Karpas-422 (cell line): ENCODE results near the gene MGMT. TPM values are rescaled to one million over a fixed set of nuclear protein-coding genes. Genes with fewer than 3 reads are reported as not detected.

Experiments
- DNase-seq: peaks from one replicate; pipeline ENCODE4 v3.0.0-alpha.2; 2015
- H2AFZ ChIP-seq: fragments of 200-600 bp; sonication (generic); 2 replicates; pipeline ENCODE4 v1.6.1; 2014; ENCODE audit warnings: antibody characterized with exemption, low read length, mixed read lengths
- H3K27ac ChIP-seq: fragments of 200-600 bp; sonication (generic); 2 replicates; pipeline ENCODE4 v1.5.1; 2014; ENCODE audit warnings: mild to moderate bottlenecking, low read length, moderate library complexity
- H3K27me3 ChIP-seq: fragments of 200-600 bp; sonication (generic); 2 replicates; pipeline ENCODE4 v1.6.1; 2014; ENCODE audit warnings: low read length, mixed read lengths
- H3K36me3 ChIP-seq: fragments of 200-600 bp; sonication (generic); 2 replicates; pipeline ENCODE4 v1.6.1; 2014; ENCODE audit warnings: low read length, mixed read lengths; ENCODE audit not compliant: insufficient read depth
- H3K4me1 ChIP-seq: fragments of 200-600 bp; sonication (generic); 2 replicates; pipeline ENCODE4 v1.6.1; 2014; ENCODE audit warnings: mild to moderate bottlenecking, low read length, mixed read lengths
- H3K4me2 ChIP-seq: fragments of 200-600 bp; sonication (generic); 2 replicates; pipeline ENCODE4 v1.6.1; 2014; ENCODE audit warnings: low read length, low read depth, mild to moderate bottlenecking; ENCODE audit not compliant: poor library complexity, severe bottlenecking
- H3K4me3 ChIP-seq: fragments of 200-600 bp; sonication (generic); 2 replicates; pipeline ENCODE4 v1.5.1; 2014; ENCODE audit warnings: mild to moderate bottlenecking, antibody characterized with exemption, low read length, mixed read lengths
- H3K79me2 ChIP-seq: fragments of 200-600 bp; sonication (generic); 2 replicates; pipeline ENCODE4 v1.6.1; 2014; ENCODE audit warnings: mild to moderate bottlenecking, low read length, mixed read lengths
- H3K9ac ChIP-seq: fragments of 200-600 bp; sonication (generic); 2 replicates; pipeline ENCODE4 v1.6.0; 2014; ENCODE audit warnings: low read length
- H3K9me2 ChIP-seq: fragments of 200-600 bp; sonication (generic), shearing (Covaris generic); replicated peaks from 2 replicates; pipeline ENCODE4 v1.6.0; 2014; ENCODE audit warnings: mild to moderate bottlenecking, low read length, moderate library complexity; ENCODE audit not compliant: insufficient read depth
- H3K9me3 ChIP-seq: fragments of 300-700, 200-600 bp; sonication (generic); 2 replicates; pipeline ENCODE4 v1.6.1; 2014; ENCODE audit warnings: low read length, mixed read lengths
- H4K20me1 ChIP-seq: fragments of 200-600 bp; sonication (generic); 2 replicates; pipeline ENCODE4 v1.6.1; 2014; ENCODE audit warnings: mild to moderate bottlenecking, antibody characterized with exemption, low read length, low read depth; ENCODE audit not compliant: insufficient read depth
- total RNA-seq: library from RNA; depleted of rRNA; stranded (reverse); fragments of >200 nt; shearing (Covaris generic); gene quantifications from 2 replicates; pipeline ENCODE4 v1.2.3, GENCODE V29; 2014; ENCODE audit warnings: low replicate concordance

The MGMT gene
- total RNA-seq, 1 experiment from 2014 or later, result 22.5 TPM

DNA sequence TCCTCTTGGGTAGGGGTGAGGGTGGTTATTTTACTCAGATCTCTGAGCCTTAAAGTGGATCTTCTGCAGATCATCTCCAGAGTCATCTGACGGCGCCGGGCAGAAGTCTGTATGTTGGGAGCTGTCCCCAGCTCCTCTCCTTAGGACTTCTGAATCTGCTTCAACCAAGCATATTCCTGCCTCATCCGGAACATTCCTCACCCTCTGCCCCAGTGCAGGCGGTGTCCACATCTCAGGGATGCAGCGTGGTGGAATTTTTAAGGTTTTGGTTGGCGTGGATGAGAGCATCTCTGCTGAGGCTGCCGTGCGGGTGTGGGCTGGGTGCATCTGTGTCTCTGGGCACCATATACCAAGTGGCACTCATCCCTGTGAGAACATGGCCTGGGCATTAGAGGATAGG lies 148.3 kb downstream of the MGMT start:
- H3K27ac ChIP-seq, result no peak overlapping the region
- H4K20me1 ChIP-seq, result no peaks in the 10 kb centered on the region
- no peak overlapping the region for H2AFZ ChIP-seq
- H3K27me3 ChIP-seq, result no peaks in the 10 kb centered on the region
- peaks cover 8% of the 10 kb centered on the region for H3K9me3 ChIP-seq
- no peak overlapping the region for H3K4me2 ChIP-seq
- H3K4me3 ChIP-seq, result no peak overlapping the region
- no peaks in the 10 kb centered on the region for H3K9me2 ChIP-seq
- no peaks in the 10 kb centered on the region for H3K79me2 ChIP-seq
- H3K4me1 ChIP-seq, result no peaks in the 10 kb centered on the region
- DNase-seq, result peak; percentile 10
- H3K9ac ChIP-seq, result no peak overlapping the region
- H3K36me3 ChIP-seq, result no peaks in the 10 kb centered on the region

GRCh38 chr10:129615921-129616525 lies 149.0 kb downstream of the MGMT start:
- Histone ChIP-seq H3K79me2 (no peaks in the 10 kb centered on the region), H3K9me2 (no peaks in the 10 kb centered on the region), H3K4me2 (no peak overlapping the region), H3K9me3 (peaks cover 9% of the 10 kb centered on the region), H3K4me3 (no peak overlapping the region), H3K9ac (no peak overlapping the region), H4K20me1 (no peaks in the 10 kb centered on the region), H3K27me3 (no peaks in the 10 kb centered on the region), H3K4me1 (no peaks in the 10 kb centered on the region), H3K36me3 (no peaks in the 10 kb centered on the region), H2AFZ (no peak overlapping the region), H3K27ac (no peak overlapping the region)
- DNase-seq, result no peak

- peak; percentile 29 for DNase-seq
- Histone ChIP-seq H4K20me1 (no peaks in the 10 kb centered on the region), H3K9ac (no peak overlapping the region), H3K36me3 (no peaks in the 10 kb centered on the region), H3K27me3 (no peaks in the 10 kb centered on the region), H3K79me2 (no peaks in the 10 kb centered on the region), H3K9me2 (no peaks in the 10 kb centered on the region), H2AFZ (no peak overlapping the region), H3K4me2 (no peak overlapping the region), H3K4me1 (no peaks in the 10 kb centered on the region), H3K4me3 (no peak overlapping the region), H3K27ac (no peak overlapping the region), H3K9me3 (peaks cover 9% of the 10 kb centered on the region)
Observed at GRCh38 chr10:129617768-129618167, 150.7 kb downstream of the MGMT start.

DNA sequence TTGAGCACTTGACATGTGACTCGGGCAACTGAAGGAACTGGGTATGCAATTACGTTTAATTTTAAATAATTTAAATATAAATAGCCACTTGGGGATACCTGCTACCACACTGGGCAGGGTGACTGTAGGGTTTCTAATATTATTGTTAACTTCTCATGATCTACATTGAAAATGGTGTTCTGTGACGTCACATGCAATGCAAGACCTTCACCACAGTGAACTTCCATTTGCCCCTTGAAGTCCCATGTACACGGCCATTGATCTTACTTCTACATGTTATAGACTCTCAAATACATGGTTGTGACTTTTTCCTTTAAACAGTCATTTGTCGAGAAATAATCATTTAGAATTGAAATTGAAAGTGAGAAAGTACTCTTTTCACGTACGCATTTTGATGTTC lies 154.0 kb downstream of the MGMT start:
- no peaks in the 10 kb centered on the region for H3K27me3 ChIP-seq
- no peaks in the 10 kb centered on the region for H4K20me1 ChIP-seq
- no peak overlapping the region for H2AFZ ChIP-seq
- no peaks in the 10 kb centered on the region for H3K36me3 ChIP-seq
- H3K4me2 ChIP-seq, result no peak overlapping the region
- H3K9ac ChIP-seq, result no peak overlapping the region
- no peak overlapping the region for H3K27ac ChIP-seq
- no peak for DNase-seq
- H3K79me2 ChIP-seq, result no peaks in the 10 kb centered on the region
- no peak overlapping the region for H3K4me3 ChIP-seq
- H3K4me1 ChIP-seq, result no peaks in the 10 kb centered on the region
- no peaks in the 10 kb centered on the region for H3K9me2 ChIP-seq
- H3K9me3 ChIP-seq, result peaks cover 12% of the 10 kb centered on the region

DNA sequence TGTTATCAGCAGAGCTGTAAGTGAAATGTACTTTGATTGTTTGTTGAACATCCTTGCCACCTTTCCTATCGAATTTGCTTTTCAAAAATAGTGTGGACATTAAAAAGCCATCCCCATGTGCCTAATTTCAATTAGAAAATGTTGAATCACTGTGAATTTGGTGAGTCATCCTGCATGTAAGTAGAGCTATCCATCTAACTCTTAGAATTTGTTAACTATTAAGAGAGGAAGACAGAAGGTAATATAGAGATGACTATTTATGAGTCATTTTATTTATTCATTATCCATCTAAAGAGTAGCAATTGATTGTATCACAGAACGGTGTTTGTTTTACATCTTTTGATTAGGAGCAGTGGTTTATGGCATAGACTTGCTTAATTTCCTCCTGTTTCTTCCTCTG lies 154.7 kb downstream of the MGMT start:
- H3K9me3 ChIP-seq, result peaks cover 12% of the 10 kb centered on the region
- H4K20me1 ChIP-seq, result no peaks in the 10 kb centered on the region
- H3K27me3 ChIP-seq, result no peaks in the 10 kb centered on the region
- H3K4me2 ChIP-seq, result no peak overlapping the region
- H3K27ac ChIP-seq, result no peak overlapping the region
- no peaks in the 10 kb centered on the region for H3K36me3 ChIP-seq
- H3K9me2 ChIP-seq, result no peaks in the 10 kb centered on the region
- H2AFZ ChIP-seq, result no peak overlapping the region
- H3K4me1 ChIP-seq, result no peaks in the 10 kb centered on the region
- DNase-seq, result no peak
- no peaks in the 10 kb centered on the region for H3K79me2 ChIP-seq
- H3K9ac ChIP-seq, result no peak overlapping the region
- H3K4me3 ChIP-seq, result no peak overlapping the region

GRCh38 chr10:129622291-129622690 lies 155.2 kb downstream of the MGMT start:
- Histone ChIP-seq H3K9me3 (peaks cover 16% of the 10 kb centered on the region), H3K9ac (no peak overlapping the region), H3K4me3 (no peak overlapping the region), H4K20me1 (no peaks in the 10 kb centered on the region), H2AFZ (no peak overlapping the region), H3K36me3 (no peaks in the 10 kb centered on the region), H3K4me1 (no peaks in the 10 kb centered on the region), H3K79me2 (no peaks in the 10 kb centered on the region), H3K9me2 (no peaks in the 10 kb centered on the region), H3K27me3 (no peaks in the 10 kb centered on the region), H3K27ac (no peak overlapping the region), H3K4me2 (no peak overlapping the region)
- no peak for DNase-seq

DNA sequence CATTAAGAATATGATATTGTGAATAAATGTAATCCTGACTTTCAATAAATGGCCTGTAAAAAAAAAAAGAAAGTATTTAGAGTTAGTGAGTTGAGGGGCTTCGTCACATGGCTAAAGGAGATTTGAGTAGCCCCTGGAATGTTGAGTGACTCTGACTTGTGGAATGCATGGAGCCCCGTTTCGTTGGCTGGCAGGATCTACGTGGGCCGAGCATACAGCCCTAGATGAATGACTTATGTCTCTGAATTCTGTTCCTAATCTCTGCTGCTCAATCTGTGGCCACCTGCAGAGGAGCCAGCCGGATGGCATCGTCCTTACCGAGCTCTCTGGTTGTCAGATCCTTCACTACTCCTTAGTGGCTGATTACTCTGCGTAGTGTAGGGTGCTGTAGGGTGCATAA lies 155.7 kb downstream of the MGMT start:
- H3K79me2 ChIP-seq, result no peaks in the 10 kb centered on the region
- H3K9ac ChIP-seq, result no peak overlapping the region
- H3K4me1 ChIP-seq, result no peaks in the 10 kb centered on the region
- no peak overlapping the region for H2AFZ ChIP-seq
- no peaks in the 10 kb centered on the region for H4K20me1 ChIP-seq
- H3K4me2 ChIP-seq, result no peak overlapping the region
- no peaks in the 10 kb centered on the region for H3K9me2 ChIP-seq
- no peak overlapping the region for H3K27ac ChIP-seq
- no peaks in the 10 kb centered on the region for H3K36me3 ChIP-seq
- H3K4me3 ChIP-seq, result no peak overlapping the region
- peaks cover 17% of the 10 kb centered on the region for H3K9me3 ChIP-seq
- H3K27me3 ChIP-seq, result no peaks in the 10 kb centered on the region
- no peak for DNase-seq

DNA sequence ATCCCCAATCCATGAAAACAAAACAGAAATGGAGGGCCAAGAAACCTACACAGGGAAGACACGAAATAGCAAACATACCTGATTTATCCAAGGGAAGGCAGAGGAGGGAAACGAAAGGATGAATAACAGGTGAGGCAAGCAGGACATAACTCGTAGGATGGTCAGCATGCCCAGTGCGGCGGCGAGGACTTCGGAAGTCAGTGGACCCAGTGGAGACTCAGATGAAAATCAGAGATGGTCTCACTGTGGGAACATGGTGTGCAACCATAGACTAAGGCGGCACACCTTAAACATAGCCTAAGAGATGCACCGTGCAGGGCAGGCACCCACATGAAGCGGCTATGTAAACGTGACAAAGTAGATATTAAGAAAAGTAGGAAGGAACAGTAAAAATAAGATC lies 157.5 kb downstream of the MGMT start:
- DNase-seq, result no peak
- H3K4me2 ChIP-seq, result no peak overlapping the region
- no peaks in the 10 kb centered on the region for H3K27me3 ChIP-seq
- no peaks in the 10 kb centered on the region for H3K9me2 ChIP-seq
- H3K4me1 ChIP-seq, result no peaks in the 10 kb centered on the region
- H4K20me1 ChIP-seq, result no peaks in the 10 kb centered on the region
- H3K4me3 ChIP-seq, result no peak overlapping the region
- H3K9me3 ChIP-seq, result peaks cover 22% of the 10 kb centered on the region
- H2AFZ ChIP-seq, result no peak overlapping the region
- no peaks in the 10 kb centered on the region for H3K36me3 ChIP-seq
- H3K79me2 ChIP-seq, result no peaks in the 10 kb centered on the region
- H3K27ac ChIP-seq, result no peak overlapping the region
- H3K9ac ChIP-seq, result no peak overlapping the region

- Histone ChIP-seq H2AFZ (no peak overlapping the region), H3K36me3 (no peaks in the 10 kb centered on the region), H3K4me1 (no peaks in the 10 kb centered on the region), H3K9me3 (peaks cover 26% of the 10 kb centered on the region), H3K4me3 (no peak overlapping the region), H3K79me2 (no peaks in the 10 kb centered on the region), H4K20me1 (no peaks in the 10 kb centered on the region), H3K9me2 (no peaks in the 10 kb centered on the region), H3K27me3 (no peaks in the 10 kb centered on the region), H3K9ac (no peak overlapping the region), H3K27ac (no peak overlapping the region), H3K4me2 (no peak overlapping the region)
- DNase-seq, result no peak
Observed at GRCh38 chr10:129626309-129626708, 159.3 kb downstream of the MGMT start.
